Caco-2 (cell line): Measurements from ENCODE around the gene CHST7. TPM values are rescaled to one million over a fixed set of nuclear protein-coding genes. Genes with fewer than 3 reads are reported as not detected.

ENCODE experiments used
- BruUV-seq: library from RNA; stranded (reverse); fragments of 400-500 nt; replicated peaks from 2 replicates; lab custom pipeline; 2021; lab: Mats Ljungman, UMichigan
- CTCF ChIA-PET: fragments of 300-600 bp; sonication (Branson Sonifier 250); formaldehyde crosslinking; loops from one replicate; lab custom pipeline; 2022; ENCODE audit warnings: antibody characterized with exemption; lab: Charles Lee
- POLR2A ChIA-PET: fragments of 300-600 bp; sonication (Branson Sonifier 250); formaldehyde crosslinking; loops from one replicate; lab custom pipeline; 2022; ENCODE audit warnings: antibody characterized with exemption; lab: Charles Lee
- DNase-seq, 2 experiments: peaks; one replicate each; pipeline versions ENCODE4 v3.0.0 to v3.0.0-alpha.2; 2020 to 2022
- H3K27me3 ChIP-seq: replicated peaks from 2 replicates; pipeline ENCODE4 v1.6.0; 2011; ENCODE audit warnings: low read length; ENCODE audit not compliant: control insufficient read depth, insufficient read depth
- H3K36me3 ChIP-seq: 2 replicates; pipeline ENCODE4 v1.5.1; 2011; ENCODE audit warnings: low read length; ENCODE audit not compliant: control insufficient read depth, insufficient read depth
- H3K4me1 ChIP-seq: fragments of 250-450 bp; sonication (Bioruptor Pico); 2 replicates; pipeline ENCODE4 v1.5.1; 2020; ENCODE audit warnings: mild to moderate bottlenecking
- H3K4me3 ChIP-seq: 2 replicates; pipeline ENCODE4 v1.5.1; 2011; ENCODE audit warnings: low read depth, mild to moderate bottlenecking, control low read depth, low read length
- H3K9me3 ChIP-seq: fragments of 250-450 bp; sonication (Bioruptor Pico); 2 replicates; pipeline ENCODE4 v1.5.1; 2020; ENCODE audit warnings: mild to moderate bottlenecking, moderate library complexity
- H3K27ac Mint-ChIP-seq: one replicate; pipeline ENCODE4 v1.8.0; 2022; ENCODE audit warnings: mixed read lengths; ENCODE audit not compliant: unreplicated experiment
- H3K27me3 Mint-ChIP-seq: one replicate; pipeline ENCODE4 v1.8.0; 2022; ENCODE audit warnings: mixed read lengths; ENCODE audit not compliant: insufficient read depth, unreplicated experiment
- H3K36me3 Mint-ChIP-seq: one replicate; pipeline ENCODE4 v1.8.0; 2022; ENCODE audit warnings: mild to moderate bottlenecking, mixed read lengths; ENCODE audit not compliant: insufficient read depth, unreplicated experiment
- H3K4me1 Mint-ChIP-seq: one replicate; pipeline ENCODE4 v1.8.0; 2022; ENCODE audit warnings: low read depth, mixed read lengths; ENCODE audit not compliant: unreplicated experiment
- H3K4me3 Mint-ChIP-seq: one replicate; pipeline ENCODE4 v1.8.0; 2022; ENCODE audit warnings: mild to moderate bottlenecking, moderate library complexity, mixed read lengths; ENCODE audit not compliant: unreplicated experiment
- H3K9me3 Mint-ChIP-seq: one replicate; pipeline ENCODE4 v1.8.0; 2022; ENCODE audit warnings: mixed read lengths; ENCODE audit not compliant: unreplicated experiment
- intact Hi-C: fragments of 100-400 bp; cut with micrococcal nuclease; formaldehyde crosslinking; loops from one replicate; pipeline ENCODE4 v1.10.0; 2022; ENCODE audit not compliant: unreplicated experiment
- total RNA-seq: library from RNA; stranded (reverse); gene quantifications from 2 replicates; pipeline ENCODE4 v1.2.3, GENCODE V29; 2022
- TF ChIP-seq, protein P1 (sequence below), 2 experiments: fragments of 200-600 bp in 1 of 2; IDR thresholded peaks; 1 replicate in 1 of 2; 2 replicates in 1 of 2; pipeline versions ENCODE4 v1.5.1 to v1.8.0; 2011 to 2022; ENCODE audit warnings: antibody characterized with exemption in 1 of 2, control low read depth in 1 of 2, inconsistent platforms in 1 of 2, low read depth in 1 of 2, low read length in 1 of 2, mild to moderate bottlenecking in 1 of 2, moderate library complexity in 1 of 2; ENCODE audit not compliant: insufficient read depth in 1 of 2, severe bottlenecking in 1 of 2, unreplicated experiment in 1 of 2

Gene CHST7
- total RNA-seq, 1 experiment from 2014 or later = 2.4 TPM

DNA sequence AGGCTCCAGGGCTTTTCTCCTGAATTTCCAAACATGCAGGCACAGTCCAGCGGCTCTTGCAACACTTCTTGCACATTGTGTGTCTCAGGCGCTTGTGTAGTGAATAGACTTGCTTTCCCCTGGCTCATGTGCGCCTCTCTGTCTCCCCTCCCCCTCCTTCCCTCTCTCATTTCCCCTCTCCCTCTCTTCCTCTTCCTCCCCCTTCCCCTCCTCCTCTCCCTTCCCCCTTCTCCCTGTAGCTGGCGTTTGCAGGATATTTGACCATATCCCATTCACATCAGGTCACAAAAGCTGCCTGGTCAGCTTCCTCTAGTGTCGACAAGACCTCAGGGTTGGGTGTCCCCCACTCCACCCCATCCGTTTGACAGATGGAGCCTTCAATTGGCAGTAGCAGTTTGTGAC is 2.4 kb downstream of the CHST7 start:
- intact Hi-C loops = no loop called here
- POLR2A ChIA-PET = no interaction called here
- Mint-ChIP-seq H3K36me3 (peaks cover 12% of the 10 kb centered on the region), H3K9me3 (no peaks in the 10 kb centered on the region), H3K4me1 (peaks cover 7% of the 10 kb centered on the region), H3K27ac (no peak overlapping the region), H3K4me3 (no peak overlapping the region), H3K27me3 (no peaks in the 10 kb centered on the region)
- TF ChIP-seq, protein P1, sequence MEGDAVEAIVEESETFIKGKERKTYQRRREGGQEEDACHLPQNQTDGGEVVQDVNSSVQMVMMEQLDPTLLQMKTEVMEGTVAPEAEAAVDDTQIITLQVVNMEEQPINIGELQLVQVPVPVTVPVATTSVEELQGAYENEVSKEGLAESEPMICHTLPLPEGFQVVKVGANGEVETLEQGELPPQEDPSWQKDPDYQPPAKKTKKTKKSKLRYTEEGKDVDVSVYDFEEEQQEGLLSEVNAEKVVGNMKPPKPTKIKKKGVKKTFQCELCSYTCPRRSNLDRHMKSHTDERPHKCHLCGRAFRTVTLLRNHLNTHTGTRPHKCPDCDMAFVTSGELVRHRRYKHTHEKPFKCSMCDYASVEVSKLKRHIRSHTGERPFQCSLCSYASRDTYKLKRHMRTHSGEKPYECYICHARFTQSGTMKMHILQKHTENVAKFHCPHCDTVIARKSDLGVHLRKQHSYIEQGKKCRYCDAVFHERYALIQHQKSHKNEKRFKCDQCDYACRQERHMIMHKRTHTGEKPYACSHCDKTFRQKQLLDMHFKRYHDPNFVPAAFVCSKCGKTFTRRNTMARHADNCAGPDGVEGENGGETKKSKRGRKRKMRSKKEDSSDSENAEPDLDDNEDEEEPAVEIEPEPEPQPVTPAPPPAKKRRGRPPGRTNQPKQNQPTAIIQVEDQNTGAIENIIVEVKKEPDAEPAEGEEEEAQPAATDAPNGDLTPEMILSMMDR (IDR thresholded peaks at IDR 0.05; ENCODE audit: insufficient read depth in 1 of 2, low read depth in 1 of 2, low read length in 1 of 2, severe bottlenecking in 1 of 2, unreplicated experiment in 1 of 2) = no peak
- CTCF ChIA-PET = no interaction called here
- Histone ChIP-seq H3K9me3 (no peaks in the 10 kb centered on the region), H3K36me3 (no peaks in the 10 kb centered on the region), H3K4me3 (peak overlapping the region; percentile 5), H3K4me1 (no peaks in the 10 kb centered on the region; the same call in 1 of the 2 replicates), H3K27me3 (no peaks in the 10 kb centered on the region)
- no TSS peak for BruUV-seq
- DNase-seq = no peak

GRCh38 chrX:46576458-46576857 is 2.9 kb downstream of the CHST7 start:
- intact Hi-C loops = no loop called here
- H3K9me3 ChIP-seq = no peaks in the 10 kb centered on the region
- H3K9me3 Mint-ChIP-seq = no peaks in the 10 kb centered on the region
- no peak for DNase-seq
- ChIA-PET POLR2A (no interaction called here), CTCF (no interaction called here)
- H3K27me3 Mint-ChIP-seq = no peaks in the 10 kb centered on the region
- H3K36me3 Mint-ChIP-seq = peaks cover 12% of the 10 kb centered on the region
- no peak overlapping the region for H3K27ac Mint-ChIP-seq
- no peaks in the 10 kb centered on the region for H3K36me3 ChIP-seq
- H3K4me3 ChIP-seq = no peak overlapping the region
- no peaks in the 10 kb centered on the region; the same call in 1 of the 2 replicates for H3K4me1 ChIP-seq
- no peaks in the 10 kb centered on the region for H3K27me3 ChIP-seq
- no TSS peak for BruUV-seq
- peak overlapping the region; percentile 30 for H3K4me3 Mint-ChIP-seq
- TF ChIP-seq, protein P1 (IDR thresholded peaks at IDR 0.05; ENCODE audit: insufficient read depth in 1 of 2, low read depth in 1 of 2, low read length in 1 of 2, severe bottlenecking in 1 of 2, unreplicated experiment in 1 of 2) = no peak
- peaks cover 7% of the 10 kb centered on the region for H3K4me1 Mint-ChIP-seq

DNA sequence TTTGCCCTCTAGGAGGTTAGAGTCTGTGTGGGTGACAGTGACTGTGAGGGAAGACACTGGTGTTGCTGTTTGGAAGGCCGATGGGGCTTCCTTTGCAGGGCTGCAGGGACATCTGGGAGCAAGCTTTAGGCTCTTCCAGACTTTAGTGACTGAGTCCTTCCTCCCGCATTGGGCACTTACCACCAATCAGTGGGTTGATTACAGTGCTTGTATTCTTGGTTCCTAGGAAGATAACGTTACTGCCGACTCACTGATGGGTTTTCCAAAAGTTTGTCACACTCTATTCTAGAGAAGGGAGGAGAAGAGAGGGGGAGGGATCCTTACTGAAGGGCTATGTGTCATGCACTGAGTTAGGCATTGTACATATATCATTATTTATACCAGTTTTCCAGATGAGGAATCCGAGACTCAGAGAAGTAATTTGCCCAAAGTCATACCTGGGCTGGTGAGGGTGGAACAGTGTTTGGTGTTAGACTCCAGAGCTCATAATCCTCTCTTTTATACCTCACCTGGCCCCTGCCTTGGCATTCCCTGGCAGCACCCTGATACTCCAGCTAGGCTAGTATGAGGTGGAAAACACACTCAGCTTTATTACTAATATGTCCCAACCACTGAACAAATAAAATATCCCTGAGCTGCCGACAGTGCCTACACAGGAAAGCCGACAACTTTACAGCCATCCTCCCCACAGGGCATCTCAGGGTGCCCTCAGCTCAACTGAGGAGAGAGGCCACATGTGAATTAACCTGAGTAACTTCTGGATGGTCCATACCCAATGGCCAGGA is 3.8 kb downstream of the CHST7 start:
- no peaks in the 10 kb centered on the region for H3K9me3 ChIP-seq
- H3K4me1 ChIP-seq = no peaks in the 10 kb centered on the region; the same call in 1 of the 2 replicates
- H3K36me3 Mint-ChIP-seq = peaks cover 12% of the 10 kb centered on the region
- no peaks in the 10 kb centered on the region for H3K9me3 Mint-ChIP-seq
- intact Hi-C loops = no loop called here
- no peaks in the 10 kb centered on the region for H3K27me3 ChIP-seq
- ChIA-PET POLR2A (no interaction called here), CTCF (no interaction called here)
- no peak for DNase-seq
- H3K4me3 ChIP-seq = no peak overlapping the region
- H3K27ac Mint-ChIP-seq = no peak overlapping the region
- H3K4me1 Mint-ChIP-seq = peaks cover 7% of the 10 kb centered on the region
- TF ChIP-seq, protein P1 (IDR thresholded peaks at IDR 0.05; ENCODE audit: insufficient read depth in 1 of 2, low read depth in 1 of 2, low read length in 1 of 2, severe bottlenecking in 1 of 2, unreplicated experiment in 1 of 2) = no peak
- H3K27me3 Mint-ChIP-seq = no peaks in the 10 kb centered on the region
- peak overlapping the region; percentile 23 for H3K4me3 Mint-ChIP-seq
- no peaks in the 10 kb centered on the region for H3K36me3 ChIP-seq
- BruUV-seq = no TSS peak
